ENCODE results near the gene AIRE.

The AIRE gene

DNA sequence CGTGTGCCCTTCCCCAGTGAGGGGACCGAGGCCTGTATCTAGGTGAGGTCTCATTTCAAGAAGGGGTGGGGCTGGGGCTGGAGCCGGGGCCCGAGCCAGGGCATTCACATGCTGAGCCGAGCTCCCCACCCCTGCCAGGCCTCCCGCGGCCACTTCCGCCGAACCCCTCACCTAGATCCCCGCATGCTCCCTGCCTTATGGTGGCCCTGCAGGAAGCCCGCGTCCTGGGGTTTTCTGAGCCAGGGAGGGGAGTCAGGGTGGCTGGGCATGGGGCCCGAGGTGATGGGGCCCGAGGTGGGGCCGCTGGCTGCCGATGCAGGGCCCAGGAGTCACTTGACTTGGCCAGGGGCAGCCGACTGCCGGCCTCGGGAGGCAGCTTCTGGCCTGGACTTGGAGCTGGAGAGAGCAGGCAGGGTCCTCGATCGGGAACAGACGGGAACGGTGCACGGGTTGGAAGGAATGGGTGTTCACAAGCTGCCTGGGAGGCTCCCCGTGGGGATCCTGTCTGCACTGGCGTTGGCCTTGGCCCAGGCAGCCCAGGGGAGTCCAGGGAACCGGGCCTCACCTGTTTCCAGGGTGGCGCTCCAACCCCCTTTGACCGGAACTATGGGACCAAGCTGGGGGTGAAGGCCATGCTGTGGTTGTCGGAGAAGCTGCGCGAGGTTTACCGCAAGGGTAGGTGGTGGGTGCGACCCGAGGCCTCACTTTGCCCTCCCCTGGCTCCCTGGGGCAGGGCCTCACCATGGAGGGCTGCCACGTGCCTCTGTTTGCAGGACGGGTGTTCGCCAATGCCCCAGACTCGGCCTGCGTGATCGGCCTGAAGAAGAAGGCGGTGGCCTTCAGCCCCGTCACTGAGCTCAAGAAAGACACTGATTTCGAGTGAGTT, 40.0 kb downstream of the AIRE start:
- DNase-seq: no peak

DNA sequence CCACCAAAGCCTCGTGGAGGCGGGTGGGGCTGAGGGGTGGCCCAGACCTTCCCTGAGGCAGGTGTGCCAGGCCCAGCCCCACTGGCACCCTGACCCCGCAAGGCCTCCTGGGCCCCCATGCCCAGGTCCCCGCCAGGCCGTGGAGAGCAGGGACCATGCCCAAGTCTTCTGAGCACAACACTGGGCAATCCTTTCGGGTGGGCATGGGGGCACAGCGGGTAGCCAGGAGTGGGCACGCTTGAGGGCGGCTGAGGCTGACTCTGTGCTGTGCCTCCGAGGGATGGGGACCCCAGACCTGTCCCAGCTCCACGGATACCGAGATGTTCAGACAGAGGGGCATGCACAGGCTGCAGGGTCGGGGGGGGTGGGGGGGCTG, 40.6 kb downstream of the AIRE start:
- no peak for DNase-seq

DNA sequence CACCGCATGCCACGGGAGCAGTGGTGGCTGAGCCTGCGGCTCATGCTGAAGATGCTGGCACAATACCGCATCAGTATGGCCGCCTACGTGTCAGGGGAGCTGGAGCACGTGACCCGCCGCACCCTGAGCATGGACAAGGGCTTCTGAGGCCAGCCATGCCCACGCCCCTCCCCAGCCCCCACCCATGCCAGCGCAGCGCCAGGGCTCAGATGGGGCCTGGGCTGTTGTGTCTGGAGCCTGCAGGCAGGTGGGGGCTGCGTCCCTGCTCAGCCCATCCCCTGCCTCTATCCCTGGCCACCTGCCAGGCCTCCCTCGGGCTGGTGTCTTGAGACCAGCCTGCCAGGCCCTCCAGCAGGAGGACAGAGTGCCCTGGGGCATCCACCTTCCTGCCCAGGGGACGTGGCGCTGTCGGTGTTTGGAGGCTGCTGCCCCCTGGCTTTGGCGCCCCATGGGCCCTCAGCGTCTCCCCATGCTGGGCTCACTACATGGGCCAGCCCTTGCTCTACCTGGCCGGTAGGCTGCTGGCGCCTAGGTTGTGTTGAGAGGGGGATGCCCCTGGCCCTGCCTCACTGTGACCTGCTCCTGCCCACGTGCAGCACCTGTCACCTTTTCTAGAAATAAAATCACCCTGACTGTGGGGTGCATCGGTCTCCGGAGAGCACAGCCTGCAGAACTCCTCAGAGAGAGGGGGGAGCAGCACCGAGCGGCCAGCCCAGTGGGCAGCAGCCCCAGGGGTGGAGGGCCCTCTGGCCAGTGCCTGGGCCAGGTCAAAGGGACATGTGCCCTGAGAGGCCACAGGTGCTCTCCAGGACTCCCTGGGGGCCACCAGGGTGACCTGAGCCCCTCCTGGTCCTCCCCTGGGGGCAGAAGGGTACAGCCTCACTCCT, 41.3 kb downstream of the AIRE start:
- no peak for DNase-seq

DNA sequence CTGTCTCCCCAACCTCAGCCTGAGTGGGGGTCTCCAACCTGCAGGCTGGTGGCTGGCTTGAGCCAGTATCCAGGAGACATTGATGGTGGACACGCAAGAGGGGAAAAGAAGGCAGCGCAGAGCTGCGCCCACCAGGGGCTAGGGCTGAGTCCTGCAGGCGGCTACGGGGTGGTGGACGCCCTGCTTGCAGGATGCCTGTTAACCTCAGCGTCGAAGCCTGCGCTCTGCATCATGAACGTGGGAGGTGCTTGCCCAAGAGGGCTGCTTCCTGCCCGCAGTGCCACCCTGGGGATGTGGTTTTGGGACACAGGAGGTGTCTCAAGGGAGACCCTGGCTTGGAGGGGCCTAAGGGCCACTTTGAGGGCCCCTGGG, 41.9 kb downstream of the AIRE start:
- DNase-seq: no peak

DNA sequence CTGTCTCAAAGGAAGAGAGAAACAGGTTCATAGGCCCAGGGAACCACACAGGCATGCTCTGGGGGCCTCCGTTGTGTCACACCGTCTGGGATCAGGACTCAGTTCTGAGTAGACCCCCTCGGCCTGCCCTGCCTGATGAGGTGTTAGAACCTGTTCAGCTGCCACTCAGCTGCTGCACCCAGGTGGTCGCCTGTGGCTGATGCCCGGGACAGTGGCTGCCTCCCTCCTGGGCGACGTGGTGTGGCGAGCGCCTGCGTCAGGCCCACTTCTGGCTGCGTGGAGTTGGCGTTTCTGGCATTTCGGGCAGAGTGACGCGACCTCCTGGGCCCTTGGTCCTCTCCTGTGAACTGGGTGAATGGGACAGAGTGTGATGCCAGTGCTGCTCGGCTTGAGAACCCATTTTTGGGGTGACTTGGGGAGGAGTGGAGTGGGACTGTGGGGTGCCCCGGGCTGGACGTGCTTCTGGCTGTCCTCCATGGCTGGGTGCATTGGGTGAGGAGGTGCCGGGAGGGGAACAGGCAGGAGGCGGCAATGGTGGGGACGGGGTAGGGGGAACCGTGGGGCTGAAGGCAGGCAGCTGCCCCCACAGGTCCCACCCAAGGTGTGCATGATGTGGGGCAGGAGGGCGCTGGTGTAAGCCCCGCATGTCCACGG, 42.7 kb downstream of the AIRE start:
- no peak for DNase-seq

DNA sequence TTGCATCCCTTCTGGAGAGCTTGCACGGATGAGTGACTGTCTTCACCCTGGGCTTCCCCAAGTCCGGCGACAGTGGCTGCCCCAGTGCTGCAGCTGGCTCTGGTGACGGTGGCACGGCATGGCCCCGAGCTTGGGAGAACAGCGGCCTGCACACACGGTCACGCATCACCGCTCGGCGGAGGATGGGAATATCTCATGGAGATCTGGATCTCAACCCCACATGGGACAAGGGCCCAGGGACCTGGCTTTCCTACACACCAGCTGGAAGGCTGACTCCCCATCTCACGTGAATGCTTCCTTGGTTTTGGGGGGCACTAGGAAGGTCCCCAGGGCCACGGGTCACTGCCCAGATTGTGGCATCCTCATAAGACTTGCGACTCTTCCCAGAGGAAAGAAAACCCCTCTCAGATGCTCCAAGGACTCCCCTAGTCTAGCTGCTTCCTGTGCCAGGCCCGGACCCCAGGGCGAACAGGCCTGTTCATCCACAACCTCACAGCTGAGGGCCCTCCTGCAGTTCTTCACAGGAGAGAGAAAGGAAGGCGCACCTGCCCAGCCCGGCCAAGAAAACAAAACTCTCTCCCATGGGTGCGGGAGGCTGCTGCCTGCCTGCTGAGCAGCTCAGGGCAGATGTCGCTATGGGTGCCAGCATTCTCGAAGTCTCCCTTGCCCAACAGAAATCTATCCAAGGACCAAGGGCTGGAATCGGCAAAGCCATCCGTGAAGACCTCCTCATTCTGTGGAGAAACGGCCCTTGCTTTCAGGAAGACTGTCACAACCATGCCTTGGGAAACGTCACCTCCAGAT, 43.6 kb downstream of the AIRE start:
- no peak for DNase-seq

DNA sequence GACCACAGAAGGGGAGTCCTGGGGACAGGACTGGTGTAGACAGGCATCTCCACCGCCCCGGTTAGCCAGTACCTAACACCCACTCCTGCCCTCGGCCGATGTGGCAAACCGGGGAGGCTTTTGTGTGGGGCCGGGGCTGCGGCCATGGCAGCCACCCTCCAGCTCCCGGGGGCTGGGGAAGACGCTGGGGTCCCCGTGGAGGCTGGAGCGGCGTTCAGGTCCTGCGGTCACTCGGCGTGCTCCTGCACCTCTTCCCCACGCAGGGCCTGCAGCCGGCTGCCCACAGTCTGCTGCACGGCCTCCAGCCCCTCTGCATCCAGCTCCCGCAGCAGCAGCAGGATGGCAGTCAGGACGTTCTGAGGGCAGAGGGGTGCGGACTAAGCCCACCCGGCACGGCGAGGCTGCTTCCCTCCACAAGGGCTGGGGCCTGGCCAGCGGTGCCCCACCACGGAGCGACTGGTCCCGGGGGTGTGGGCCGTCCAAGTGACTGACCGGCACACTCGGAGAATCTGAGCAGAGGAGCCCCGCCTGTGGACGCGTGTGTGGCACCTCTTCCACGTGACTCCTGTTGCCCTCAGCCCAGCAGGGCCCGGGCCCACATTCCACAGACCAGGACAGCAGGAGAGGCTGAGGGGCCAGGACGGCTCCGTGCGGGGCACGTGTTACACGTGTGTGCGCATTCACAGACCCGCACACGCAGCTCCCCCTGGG, 44.5 kb downstream of the AIRE start:
- DNase-seq: no peak

DNA sequence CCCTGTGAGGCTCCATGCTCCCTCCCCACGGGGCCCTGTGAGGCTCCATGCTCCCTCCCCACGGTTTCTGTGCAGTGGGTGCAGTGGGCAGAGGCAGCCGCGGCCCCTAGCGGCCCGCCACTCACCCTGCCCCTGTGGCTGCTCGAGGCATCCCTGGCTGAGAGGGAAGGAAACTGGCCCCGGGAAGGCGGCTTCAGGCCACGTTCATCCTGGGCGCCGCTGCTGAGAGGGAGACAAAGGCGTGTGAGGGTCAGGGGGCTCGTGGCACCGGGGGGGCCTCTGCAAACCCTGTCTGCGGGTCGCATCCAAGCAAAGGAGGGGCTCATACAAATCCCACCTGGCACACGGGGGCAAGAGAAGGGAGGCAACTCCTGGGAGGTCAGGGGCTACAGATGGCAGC, 45.0 kb downstream of the AIRE start:
- no peak for DNase-seq

DNA sequence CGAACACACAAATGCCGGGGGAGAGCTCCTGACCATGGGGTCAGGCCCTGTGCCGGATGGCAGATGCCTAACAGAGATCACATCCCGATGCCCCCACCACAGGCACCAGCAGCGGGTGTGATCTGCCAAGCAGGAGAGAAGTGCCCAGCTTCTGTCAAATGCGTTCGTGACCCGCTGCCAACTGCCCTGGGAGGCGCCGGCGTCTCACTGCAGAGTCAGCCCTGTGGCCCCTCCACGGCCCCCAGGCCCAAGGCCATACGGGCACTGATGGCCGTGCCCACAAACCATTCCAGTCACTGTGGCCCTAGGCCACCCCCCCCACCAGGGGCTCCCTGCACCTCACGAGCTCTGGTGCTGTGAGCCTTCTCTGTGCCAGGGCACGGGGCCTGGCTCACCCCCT, 45.5 kb downstream of the AIRE start:
- no peak for DNase-seq

DNA sequence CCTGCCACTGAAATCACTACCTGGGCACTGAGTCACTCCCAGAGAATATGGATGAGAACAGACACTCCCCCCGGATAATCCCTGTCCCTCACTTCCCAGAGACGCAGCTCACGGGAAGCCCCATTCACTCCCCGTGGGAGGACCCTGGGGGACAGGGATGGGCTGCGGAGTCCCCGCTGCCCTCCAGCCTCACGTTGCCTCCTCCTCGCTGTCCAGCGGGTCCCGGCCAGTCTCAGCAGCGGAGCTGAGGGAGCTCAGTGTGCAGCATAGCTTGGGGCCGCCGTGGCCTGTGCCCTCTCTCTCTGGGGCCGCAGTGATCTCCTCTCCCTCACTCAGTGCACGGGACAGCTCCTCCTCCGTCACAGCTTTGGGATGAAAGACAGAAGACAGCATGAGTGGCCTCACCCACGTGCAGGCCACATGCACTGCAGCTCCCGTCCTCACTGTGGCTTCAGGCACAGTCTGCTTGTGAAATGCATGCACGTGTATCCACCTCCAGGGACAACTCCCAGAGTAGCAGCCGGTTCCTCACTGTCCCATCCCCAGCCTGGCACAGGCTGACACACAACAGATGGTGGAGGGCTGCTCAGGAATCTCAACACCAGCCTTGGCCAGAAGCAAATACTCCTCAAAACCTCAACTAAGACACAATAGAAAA, 46.1 kb downstream of the AIRE start:
- no peak for DNase-seq

DNA sequence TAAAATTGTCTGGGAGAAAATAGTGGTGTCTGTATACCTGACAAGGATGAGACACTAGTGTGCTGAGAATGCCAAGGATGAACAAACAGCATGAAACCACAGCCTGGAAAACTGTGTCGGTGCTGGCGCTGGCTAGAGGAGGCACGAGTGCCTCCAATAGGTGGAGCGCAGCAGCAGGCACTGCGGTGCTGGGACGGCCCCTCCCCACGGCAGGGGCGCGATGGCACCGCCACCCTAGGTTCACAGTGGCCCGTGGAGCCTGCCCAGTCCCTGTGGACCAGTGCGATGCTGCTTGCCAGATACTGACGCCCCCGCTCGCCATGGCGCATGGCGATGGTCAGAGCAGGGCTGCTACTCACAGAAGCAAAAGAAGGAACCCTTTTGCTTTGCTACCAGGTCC, 46.7 kb downstream of the AIRE start:
- DNase-seq: no peak

DNA sequence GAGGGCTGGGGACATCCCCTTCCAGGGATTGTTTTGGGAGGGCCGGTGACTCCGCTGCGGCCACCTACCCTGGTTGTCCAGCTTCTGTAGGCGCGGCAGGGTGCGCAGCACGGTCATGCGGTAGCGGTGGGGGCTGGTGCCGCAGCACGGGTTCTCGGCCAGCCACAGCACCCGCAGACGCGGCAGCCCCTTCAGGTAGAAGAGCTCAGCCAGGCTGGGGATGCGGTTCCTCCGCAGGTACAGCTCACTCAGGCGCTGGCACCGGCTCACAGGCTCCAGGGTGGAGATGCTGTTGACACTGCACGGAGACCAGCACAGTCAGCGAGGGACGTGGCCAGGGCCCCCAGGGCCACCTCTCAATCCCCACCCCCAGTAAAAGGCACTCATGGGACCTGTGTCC, 47.3 kb downstream of the AIRE start:
- DNase-seq: no peak

DNA sequence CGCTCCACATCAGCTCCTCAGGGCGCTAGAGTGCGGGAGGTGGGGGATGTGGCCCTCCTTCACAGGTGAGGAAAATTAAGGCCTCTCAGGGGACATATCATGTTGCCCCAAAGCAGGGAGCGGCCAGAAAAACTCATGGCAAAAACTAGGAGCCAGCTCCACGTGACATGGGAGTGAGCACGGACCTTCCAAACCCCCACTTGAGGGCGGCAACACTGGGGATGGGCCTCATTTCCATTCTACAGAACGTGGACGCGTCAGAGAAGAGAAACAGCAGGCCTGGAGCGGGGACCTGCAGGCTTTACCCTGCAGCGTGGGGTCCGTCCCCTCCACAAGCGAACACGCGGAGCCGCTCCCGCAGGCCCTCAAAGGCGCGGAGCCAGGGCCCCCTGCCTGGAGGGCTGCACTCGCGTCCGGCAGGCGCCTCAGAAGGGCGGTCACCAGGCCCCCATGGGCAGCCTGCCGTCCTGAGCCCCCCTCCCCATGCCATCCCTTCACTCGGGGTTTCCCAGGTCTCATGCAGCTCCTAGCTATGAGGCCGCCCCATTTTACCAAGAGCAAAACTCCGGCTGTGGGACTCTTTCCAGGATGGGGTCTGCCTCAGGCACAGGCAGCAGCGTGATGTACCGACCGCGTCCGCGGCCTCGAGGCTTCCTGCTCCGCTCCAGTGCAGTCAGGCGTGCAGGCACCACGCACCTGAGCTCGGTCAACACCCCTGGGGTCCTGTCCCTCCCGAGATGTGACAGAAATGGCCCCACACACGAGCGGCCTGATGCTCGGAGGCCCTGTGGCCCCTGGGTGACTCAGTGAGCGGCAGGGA, 48.0 kb downstream of the AIRE start:
- no peak for DNase-seq

DNA sequence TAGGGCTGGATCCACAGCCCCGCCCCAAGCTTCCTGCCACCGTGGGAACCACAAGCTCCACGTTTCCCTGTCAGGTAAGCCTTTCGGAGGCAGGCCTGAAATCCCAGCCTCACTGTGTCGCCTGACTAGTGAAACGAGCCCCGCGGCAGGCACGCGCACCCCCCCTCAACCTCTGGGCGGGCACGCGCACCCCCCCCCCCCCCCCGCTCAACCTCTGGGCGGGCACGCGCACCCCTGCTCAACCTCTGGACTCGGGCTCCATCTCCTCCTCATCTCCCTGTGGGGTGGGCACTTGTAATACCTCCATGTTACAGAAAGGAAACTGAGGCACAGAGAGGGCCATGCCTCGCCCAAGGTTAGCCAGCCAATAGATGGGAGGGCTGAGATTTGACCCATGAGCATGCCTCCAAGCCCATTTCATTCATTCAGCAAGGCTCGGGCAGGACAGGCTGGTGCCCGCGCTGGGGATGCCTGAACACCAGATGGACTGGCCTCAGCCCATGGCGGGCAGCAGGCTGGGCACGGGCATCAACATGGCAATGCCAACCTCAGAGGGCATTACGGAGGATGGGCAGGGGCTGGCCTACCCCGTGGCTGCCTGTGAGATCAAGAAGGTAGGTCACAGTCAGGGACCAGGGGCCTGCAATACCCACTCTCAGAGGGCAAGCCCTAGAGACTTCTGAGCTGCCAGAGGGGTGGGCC, 48.8 kb downstream of the AIRE start:
- no peak for DNase-seq

DNA sequence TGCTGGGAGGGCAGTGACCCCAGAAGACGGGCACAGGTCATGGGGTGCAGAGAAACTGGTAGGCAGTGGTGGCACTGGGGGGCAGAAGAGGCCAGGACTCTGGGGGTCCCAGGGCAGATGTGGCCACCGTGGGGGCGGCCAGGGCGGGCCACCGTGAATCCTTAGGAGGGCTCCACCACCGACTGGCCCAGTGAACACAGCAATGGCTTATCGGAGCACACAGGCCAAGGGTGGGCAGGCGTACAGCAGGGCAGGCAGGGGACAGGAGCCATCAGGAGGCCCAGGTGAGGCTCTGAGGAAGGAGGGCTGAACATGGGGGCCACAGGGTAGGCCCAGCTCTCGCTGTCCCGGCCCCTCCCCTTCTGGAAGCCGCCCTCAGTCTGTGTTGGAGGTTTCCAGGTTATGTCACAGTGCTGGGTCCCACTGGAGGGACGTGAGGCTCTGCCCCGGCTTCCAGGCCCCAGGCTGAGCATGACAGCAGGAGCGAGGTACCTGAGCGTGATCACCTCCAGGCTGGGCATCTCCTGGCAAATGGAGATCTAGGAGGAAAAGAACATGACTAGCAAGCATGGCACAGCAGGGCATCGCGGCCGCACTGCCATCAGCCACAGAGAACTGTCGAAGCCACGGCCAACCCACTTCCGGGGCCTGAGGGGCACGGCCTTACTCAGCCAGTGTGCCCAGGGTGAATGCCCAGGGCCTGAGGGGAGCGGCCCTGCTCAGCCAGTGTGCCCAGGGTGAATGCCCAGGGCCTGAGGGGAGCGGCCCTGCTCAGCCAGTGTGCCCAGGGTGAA, 49.8 kb downstream of the AIRE start:
- DNase-seq: no peak

DNA sequence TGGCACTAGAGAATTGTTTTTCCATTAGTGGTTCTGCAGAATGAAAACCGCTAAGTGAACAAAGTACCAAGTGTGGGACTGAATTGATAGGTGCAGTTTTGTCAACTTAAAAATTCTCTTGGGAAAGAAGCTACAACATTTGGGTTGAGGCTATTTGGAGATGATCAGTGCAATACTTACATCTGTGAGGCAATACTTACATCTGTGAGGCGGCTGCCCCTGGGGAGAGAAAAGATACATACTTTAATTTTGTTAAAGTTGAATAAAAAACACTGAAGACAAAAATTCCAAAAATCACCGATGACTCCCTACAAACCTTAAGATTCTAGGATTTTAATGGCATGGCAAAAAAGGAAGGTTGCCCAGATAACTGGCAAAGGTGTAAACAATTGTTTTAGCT, 51.8 kb downstream of the AIRE start:
- DNase-seq: no peak

DNA sequence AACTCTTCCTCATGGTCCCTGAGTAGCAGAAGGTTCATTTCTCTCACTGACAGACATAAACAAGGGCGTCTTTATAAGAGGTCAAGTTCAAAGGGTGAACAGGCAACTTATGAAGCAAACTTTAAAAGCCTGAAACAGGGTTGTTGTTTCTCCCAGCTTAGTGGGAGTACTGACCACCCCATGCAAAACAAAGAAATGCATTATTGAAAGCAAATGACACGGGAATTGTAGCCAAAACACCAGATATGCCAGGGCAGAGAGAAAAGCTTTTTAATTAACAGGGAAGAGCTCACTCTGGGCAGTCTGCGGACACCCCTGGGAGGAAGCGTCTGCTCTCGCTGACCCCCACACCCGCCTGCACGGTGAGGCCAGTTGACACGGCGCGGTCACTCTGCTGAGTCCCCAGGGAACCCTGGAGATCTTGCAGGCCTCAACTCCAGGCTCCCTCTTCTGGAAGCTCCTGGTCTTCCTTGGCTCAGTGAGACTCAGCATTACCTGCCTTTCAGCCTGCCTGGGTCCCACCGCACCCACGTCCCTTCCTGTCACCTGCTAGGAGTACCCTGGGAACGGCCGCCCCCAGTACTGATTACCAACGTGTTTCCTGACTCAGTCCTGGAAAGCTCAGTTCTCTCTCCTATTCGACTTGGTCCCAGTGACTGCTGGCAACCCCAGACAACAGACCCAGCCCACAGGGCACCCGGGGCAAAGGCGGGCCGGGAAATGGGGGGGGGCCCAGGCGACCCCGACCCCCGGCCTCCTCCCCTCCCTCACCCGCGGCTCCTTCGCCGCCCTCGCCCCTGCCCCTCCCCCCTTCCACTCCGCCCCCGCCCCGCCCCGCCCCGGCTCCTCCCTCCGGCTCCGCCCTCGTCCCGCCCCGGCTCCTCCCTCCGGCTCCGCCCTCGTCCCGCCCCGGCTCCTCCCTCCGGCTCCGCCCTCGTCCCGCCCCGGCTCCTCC, 52.5 kb downstream of the AIRE start:
- DNase-seq: peak; percentile 45
